Loucy (cell line): ENCODE measurements around the gene BEGAIN.

ENCODE experiments used
- H2AFZ ChIP-seq: fragments of 200-600 bp; sonication (generic); 2 replicates; pipeline ENCODE4 v1.6.0; 2016; ENCODE audit warnings: antibody characterized with exemption, mild to moderate bottlenecking, low read length, moderate library complexity
- H3F3A ChIP-seq: fragments of 200-600 bp; 2 replicates; pipeline ENCODE4 v1.6.0; 2016; ENCODE audit warnings: antibody characterized with exemption, low read depth, mild to moderate bottlenecking
- H3K27me3 ChIP-seq: fragments of 200-600 bp; sonication (generic); 2 replicates; pipeline ENCODE4 v1.6.1; 2014; ENCODE audit warnings: low read length, mild to moderate bottlenecking; ENCODE audit not compliant: insufficient read depth, poor library complexity, severe bottlenecking
- H3K36me3 ChIP-seq: fragments of 200-600 bp; sonication (generic); 2 replicates; pipeline ENCODE4 v1.6.1; 2016; ENCODE audit warnings: low read length; ENCODE audit not compliant: insufficient read depth
- H3K4me1 ChIP-seq: fragments of 200-600 bp; sonication (generic); 2 replicates; pipeline ENCODE4 v1.5.1; 2014; ENCODE audit warnings: low read length, mild to moderate bottlenecking; ENCODE audit not compliant: insufficient read depth, poor library complexity, severe bottlenecking
- H3K4me2 ChIP-seq: fragments of 200-600 bp; sonication (generic); 2 replicates; pipeline ENCODE4 v1.6.0; 2014; ENCODE audit warnings: antibody characterized with exemption, low read length, low read depth, mild to moderate bottlenecking; ENCODE audit not compliant: poor library complexity, severe bottlenecking
- H3K4me3 ChIP-seq: fragments of 200-600 bp; sonication (generic); 2 replicates; pipeline ENCODE4 v1.5.1; 2014; ENCODE audit warnings: low read length, mild to moderate bottlenecking, mixed read lengths; ENCODE audit not compliant: poor library complexity, severe bottlenecking
- H3K79me2 ChIP-seq: fragments of 200-600 bp; sonication (generic); 2 replicates; pipeline ENCODE4 v1.6.1; 2014; ENCODE audit warnings: low read length; ENCODE audit not compliant: insufficient read depth
- H3K9ac ChIP-seq: fragments of 200-600 bp; sonication (generic); 2 replicates; pipeline ENCODE4 v1.6.0; 2014; ENCODE audit warnings: mild to moderate bottlenecking, low read depth, low read length, moderate library complexity; ENCODE audit not compliant: poor library complexity, severe bottlenecking
- H3K9me2 ChIP-seq: fragments of 200-600 bp; sonication (generic); replicated peaks from 2 replicates; pipeline ENCODE4 v1.6.1; 2016; ENCODE audit warnings: low read depth, low read length, mixed read lengths
- H3K9me3 ChIP-seq: fragments of 200-600 bp; sonication (generic); 2 replicates; pipeline ENCODE4 v1.6.1; 2014; ENCODE audit warnings: mild to moderate bottlenecking, antibody characterized with exemption, low read length, low read depth; ENCODE audit not compliant: insufficient read depth
- H4K20me1 ChIP-seq: fragments of 200-600 bp; sonication (generic); 2 replicates; pipeline ENCODE4 v1.6.0; 2014; ENCODE audit warnings: antibody characterized with exemption, low read length, mild to moderate bottlenecking; ENCODE audit not compliant: insufficient read depth, poor library complexity, severe bottlenecking
- EZH2phosphoT487 ChIP-seq: fragments of 200-600 bp; IDR thresholded peaks from 2 replicates; pipeline ENCODE4 v1.6.1; 2018; ENCODE audit warnings: antibody characterized with exemption, mild to moderate bottlenecking, moderate library complexity, borderline replicate concordance
- TF ChIP-seq, protein P1 (sequence below): fragments of 200-600 bp; sonication (generic); conservative IDR thresholded peaks from 2 replicates; pipeline ENCODE4 v1.5.1; 2014; ENCODE audit warnings: mild to moderate bottlenecking, antibody characterized with exemption, low read length

The BEGAIN gene

GRCh38 chr14:100581228-100582145 lies 5.7 kb downstream of the BEGAIN start:
- no peaks in the 10 kb centered on the region; the same call in 1 of the 2 replicates for H3F3A ChIP-seq
- no peak overlapping the region for H3K4me3 ChIP-seq
- H3K27me3 ChIP-seq, result no peaks in the 10 kb centered on the region
- no peak for TF ChIP-seq EZH2phosphoT487
- TF ChIP-seq, protein P1, sequence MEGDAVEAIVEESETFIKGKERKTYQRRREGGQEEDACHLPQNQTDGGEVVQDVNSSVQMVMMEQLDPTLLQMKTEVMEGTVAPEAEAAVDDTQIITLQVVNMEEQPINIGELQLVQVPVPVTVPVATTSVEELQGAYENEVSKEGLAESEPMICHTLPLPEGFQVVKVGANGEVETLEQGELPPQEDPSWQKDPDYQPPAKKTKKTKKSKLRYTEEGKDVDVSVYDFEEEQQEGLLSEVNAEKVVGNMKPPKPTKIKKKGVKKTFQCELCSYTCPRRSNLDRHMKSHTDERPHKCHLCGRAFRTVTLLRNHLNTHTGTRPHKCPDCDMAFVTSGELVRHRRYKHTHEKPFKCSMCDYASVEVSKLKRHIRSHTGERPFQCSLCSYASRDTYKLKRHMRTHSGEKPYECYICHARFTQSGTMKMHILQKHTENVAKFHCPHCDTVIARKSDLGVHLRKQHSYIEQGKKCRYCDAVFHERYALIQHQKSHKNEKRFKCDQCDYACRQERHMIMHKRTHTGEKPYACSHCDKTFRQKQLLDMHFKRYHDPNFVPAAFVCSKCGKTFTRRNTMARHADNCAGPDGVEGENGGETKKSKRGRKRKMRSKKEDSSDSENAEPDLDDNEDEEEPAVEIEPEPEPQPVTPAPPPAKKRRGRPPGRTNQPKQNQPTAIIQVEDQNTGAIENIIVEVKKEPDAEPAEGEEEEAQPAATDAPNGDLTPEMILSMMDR, result no peak
- no peak overlapping the region for H3K9ac ChIP-seq
- H3K9me3 ChIP-seq, result no peaks in the 10 kb centered on the region
- no peaks in the 10 kb centered on the region for H3K36me3 ChIP-seq
- no peak overlapping the region for H3K4me2 ChIP-seq
- H4K20me1 ChIP-seq, result no peaks in the 10 kb centered on the region
- no peaks in the 10 kb centered on the region for H3K9me2 ChIP-seq
- no peak overlapping the region for H2AFZ ChIP-seq
- H3K4me1 ChIP-seq, result peaks cover 7% of the 10 kb centered on the region
- H3K79me2 ChIP-seq, result no peaks in the 10 kb centered on the region

GRCh38 chr14:100580316-100581227 lies 6.6 kb downstream of the BEGAIN start:
- H3K27me3 ChIP-seq, result no peaks in the 10 kb centered on the region
- H3K9me3 ChIP-seq, result no peaks in the 10 kb centered on the region
- H3F3A ChIP-seq, result no peaks in the 10 kb centered on the region; the same call in 1 of the 2 replicates

DNA sequence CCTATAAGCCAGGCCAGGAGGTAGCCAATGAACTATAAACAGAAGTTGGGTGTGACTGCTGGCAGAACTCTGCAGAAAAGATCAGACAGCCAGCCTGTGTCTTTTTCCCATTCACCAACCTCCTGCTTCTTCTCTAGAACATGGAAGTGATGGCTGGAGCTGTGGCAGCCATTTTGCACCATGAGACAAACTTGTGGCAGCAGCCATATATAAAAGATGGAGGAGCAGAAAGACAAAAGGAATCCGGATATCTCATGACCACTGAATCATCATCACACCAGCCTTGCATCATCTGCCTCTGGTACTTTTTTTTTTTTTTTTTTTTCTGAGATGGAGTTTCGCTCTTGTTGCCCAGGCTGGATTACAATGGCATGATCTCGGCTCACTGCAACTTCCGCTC lies 8.7 kb downstream of the BEGAIN start:
- Histone ChIP-seq H3K9me2 (no peaks in the 10 kb centered on the region), H2AFZ (no peak overlapping the region), H3K4me1 (peaks cover 19% of the 10 kb centered on the region), H3K9ac (no peak overlapping the region), H3F3A (no peaks in the 10 kb centered on the region; the same call in 1 of the 2 replicates), H3K9me3 (no peaks in the 10 kb centered on the region), H3K79me2 (peaks cover 14% of the 10 kb centered on the region), H3K4me3 (no peak overlapping the region), H3K27me3 (no peaks in the 10 kb centered on the region), H3K4me2 (no peak overlapping the region), H3K36me3 (no peaks in the 10 kb centered on the region), H4K20me1 (no peaks in the 10 kb centered on the region)
- no peak for TF ChIP-seq EZH2phosphoT487
- TF ChIP-seq, protein P1, result no peak

More at GRCh38 chr14:100580316-100581227, 6.6 kb downstream of the BEGAIN start:
- no peaks in the 10 kb centered on the region for H3K36me3 ChIP-seq
- no peak overlapping the region for H3K4me2 ChIP-seq
- no peak overlapping the region for H3K9ac ChIP-seq
- no peaks in the 10 kb centered on the region for H3K4me1 ChIP-seq
- no peaks in the 10 kb centered on the region for H3K79me2 ChIP-seq
- H2AFZ ChIP-seq, result no peak overlapping the region
- no peaks in the 10 kb centered on the region for H4K20me1 ChIP-seq
- no peak overlapping the region for H3K4me3 ChIP-seq
- TF ChIP-seq EZH2phosphoT487, result no peak
- TF ChIP-seq, protein P1, result no peak
- no peaks in the 10 kb centered on the region for H3K9me2 ChIP-seq
